H9 (cell line): Measurements from ENCODE around the gene BMPR1A. TPM values are rescaled to one million over a fixed set of nuclear protein-coding genes. Genes with fewer than 3 reads are reported as not detected.

Experiments
- DNase-seq: peaks from one replicate; pipeline ENCODE4 v3.0.0-alpha.2; 2017
- H2AFZ ChIP-seq: one replicate; pipeline ENCODE4 v1.6.1; 2013; ENCODE audit warnings: mild to moderate bottlenecking, low read length, control low read depth, moderate library complexity
- H2AK5ac ChIP-seq: 2 replicates; pipeline ENCODE4 v1.6.1; 2013; ENCODE audit warnings: low read length, control low read depth, mixed read lengths; ENCODE audit not compliant: insufficient read length
- H2BK120ac ChIP-seq: one replicate; pipeline ENCODE4 v1.6.1; 2013; ENCODE audit warnings: low read depth, mild to moderate bottlenecking, low read length, control low read depth, inconsistent platforms; ENCODE audit not compliant: poor library complexity, severe bottlenecking
- H2BK12ac ChIP-seq: 2 replicates; pipeline ENCODE4 v1.6.1; 2013; ENCODE audit warnings: low read length, control low read depth, mixed read lengths, low read depth; ENCODE audit not compliant: insufficient read length
- H2BK15ac ChIP-seq: 2 replicates; pipeline ENCODE4 v1.6.1; 2013; ENCODE audit warnings: low read depth, low read length, control low read depth
- H2BK20ac ChIP-seq: one replicate; pipeline ENCODE4 v1.6.1; 2013; ENCODE audit warnings: low read depth, mild to moderate bottlenecking, low read length, control low read depth, inconsistent platforms; ENCODE audit not compliant: poor library complexity, severe bottlenecking
- H2BK5ac ChIP-seq: 2 replicates; pipeline ENCODE4 v1.6.1; 2013; ENCODE audit warnings: low read length, control low read depth, mixed read lengths; ENCODE audit not compliant: insufficient read length
- H3K14ac ChIP-seq: 2 replicates; pipeline ENCODE4 v1.6.1; 2013; ENCODE audit warnings: low read length, control low read depth; ENCODE audit not compliant: insufficient read depth
- H3K18ac ChIP-seq: 2 replicates; pipeline ENCODE4 v1.6.1; 2013; ENCODE audit warnings: low read depth, mild to moderate bottlenecking, mixed read lengths, low read length, control low read depth; ENCODE audit not compliant: insufficient read length
- H3K23ac ChIP-seq: 2 replicates; pipeline ENCODE4 v1.6.1; 2013; ENCODE audit warnings: low read length, control low read depth, mixed read lengths, low read depth; ENCODE audit not compliant: insufficient read length
- H3K23me2 ChIP-seq: 2 replicates; pipeline ENCODE4 v1.6.1; 2013; ENCODE audit warnings: low read depth, mild to moderate bottlenecking, mixed read lengths, low read length, control low read depth; ENCODE audit not compliant: insufficient read length, poor library complexity, severe bottlenecking
- H3K27ac ChIP-seq: 2 replicates; pipeline ENCODE4 v1.5.1; 2013; ENCODE audit warnings: low read length, control low read depth, mixed read lengths, low read depth; ENCODE audit not compliant: insufficient read length
- H3K27me3 ChIP-seq: 2 replicates; pipeline ENCODE4 v1.6.1; 2013; ENCODE audit warnings: low read length, control low read depth, inconsistent platforms; ENCODE audit not compliant: insufficient read depth
- H3K4ac ChIP-seq: 2 replicates; pipeline ENCODE4 v1.6.1; 2013; ENCODE audit warnings: low read depth, mild to moderate bottlenecking, control low read depth, inconsistent platforms, low read length, moderate library complexity
- H3K4me1 ChIP-seq: 2 replicates; pipeline ENCODE4 v1.6.1; 2013; ENCODE audit warnings: low read length, control low read depth, inconsistent platforms; ENCODE audit not compliant: insufficient read depth
- H3K4me2 ChIP-seq: 2 replicates; pipeline ENCODE4 v1.6.1; 2013; ENCODE audit warnings: low read length, control low read depth, mixed read lengths; ENCODE audit not compliant: insufficient read length, insufficient read depth
- H3K56ac ChIP-seq: 2 replicates; pipeline ENCODE4 v1.6.1; 2013; ENCODE audit warnings: low read depth, mild to moderate bottlenecking, mixed read lengths, low read length, control low read depth; ENCODE audit not compliant: insufficient read length
- H3K79me1 ChIP-seq: 2 replicates; pipeline ENCODE4 v1.6.1; 2013; ENCODE audit warnings: low read depth, mild to moderate bottlenecking, moderate library complexity, low read length, control low read depth, inconsistent platforms; ENCODE audit not compliant: insufficient read depth, poor library complexity, severe bottlenecking
- H3K79me2 ChIP-seq: 2 replicates; pipeline ENCODE4 v1.6.1; 2013; ENCODE audit warnings: low read length, control low read depth, inconsistent platforms; ENCODE audit not compliant: insufficient read depth
- H3K9ac ChIP-seq: 2 replicates; pipeline ENCODE4 v1.6.1; 2013; ENCODE audit warnings: low read length, control low read depth, mixed read lengths; ENCODE audit not compliant: insufficient read length; ENCODE audit errors: extremely low read depth
- H3K9me3 ChIP-seq: one replicate; pipeline ENCODE4 v1.6.1; 2013; ENCODE audit warnings: low read depth, low read length, inconsistent platforms; ENCODE audit not compliant: control insufficient read depth
- H3T11ph ChIP-seq: one replicate; pipeline ENCODE4 v1.6.1; 2013; ENCODE audit warnings: mild to moderate bottlenecking, low read length, control low read depth, inconsistent platforms
- H4K20me1 ChIP-seq: one replicate; pipeline ENCODE4 v1.6.1; 2013; ENCODE audit not compliant: control insufficient read depth, insufficient read length, insufficient read depth
- H4K5ac ChIP-seq: 2 replicates; pipeline ENCODE4 v1.6.1; 2013; ENCODE audit warnings: low read depth, mild to moderate bottlenecking, mixed read lengths, low read length, control low read depth; ENCODE audit not compliant: insufficient read length
- H4K8ac ChIP-seq: replicated peaks from 2 replicates; pipeline ENCODE4 v1.6.1; 2013; ENCODE audit warnings: low read length, control low read depth, mixed read lengths, low read depth; ENCODE audit not compliant: insufficient read length
- H4K91ac ChIP-seq: 2 replicates; pipeline ENCODE4 v1.6.1; 2013; ENCODE audit warnings: low read depth, mild to moderate bottlenecking, moderate library complexity, mixed read lengths, low read length, control low read depth; ENCODE audit not compliant: insufficient read length
- H3K27ac Mint-ChIP-seq, 3 experiments: 2 replicates in 2 of 3; 3 replicates in 1 of 3; pipeline ENCODE4 v1.8.0; 2020 to 2021; ENCODE audit warnings: mixed read lengths in 3 of 3, mild to moderate bottlenecking in 1 of 3, moderate library complexity in 1 of 3
- H3K27me3 Mint-ChIP-seq: 2 replicates; pipeline ENCODE4 v1.8.0; 2021; ENCODE audit warnings: low read depth, mild to moderate bottlenecking, moderate library complexity, mixed read lengths
- H3K36me3 Mint-ChIP-seq, 3 experiments: 2 replicates in 2 of 3; 3 replicates in 1 of 3; pipeline ENCODE4 v1.8.0; 2020 to 2021; ENCODE audit warnings: low read depth in 3 of 3, mixed read lengths in 3 of 3; ENCODE audit not compliant: insufficient read depth in 1 of 3
- H3K4me1 Mint-ChIP-seq, 2 experiments: 2 replicates each; pipeline ENCODE4 v1.8.0; 2020; ENCODE audit warnings: mixed read lengths in 2 of 2
- H3K4me3 Mint-ChIP-seq, 2 experiments: 2 replicates in 1 of 2; 3 replicates in 1 of 2; pipeline ENCODE4 v1.8.0; 2020 to 2021; ENCODE audit warnings: mild to moderate bottlenecking in 2 of 2, mixed read lengths in 2 of 2, moderate library complexity in 1 of 2
- H3K9me3 Mint-ChIP-seq, 2 experiments: 2 replicates in 1 of 2; 3 replicates in 1 of 2; pipeline ENCODE4 v1.8.0; 2020; ENCODE audit warnings: mild to moderate bottlenecking in 2 of 2, mixed read lengths in 2 of 2, moderate library complexity in 1 of 2
- CTCF ChIP-seq: fragments of 200-600 bp; sonication (generic); conservative IDR thresholded peaks from 3 replicates; pipeline ENCODE4 v1.8.0; 2021; ENCODE audit warnings: antibody characterized with exemption, mild to moderate bottlenecking
- WGBS: extraction: QIAGEN DNeasy Blood & Tissue Kit; methylation state at CpG from one replicate; pipeline ENCODE4 v1.1.7; 2013; ENCODE audit warnings: missing lambda C conversion rate, low lambda C conversion rate, mixed read lengths; ENCODE audit not compliant: insufficient read length; ENCODE audit errors: extremely low coverage; 5-methylcytosine and 5-hydroxymethylcytosine counted together
- total RNA-seq: library from RNA; stranded (reverse); gene quantifications from 2 replicates; pipeline ENCODE4 v1.2.1, GENCODE V29; 2021

Gene BMPR1A
- total RNA-seq, 1 experiment from 2014 or later: 138 TPM

GRCh38 chr10:86775870-86776180 is 19.4 kb downstream of the BMPR1A start:
- Histone ChIP-seq H3K14ac (no peak overlapping the region), H2BK15ac (no peak overlapping the region), H2BK20ac (no peak overlapping the region), H2BK120ac (no peak overlapping the region), H3K56ac (no peak overlapping the region), H4K91ac (no peak overlapping the region), H4K5ac (no peak overlapping the region), H3K27me3 (no peaks in the 10 kb centered on the region), H3K18ac (no peak overlapping the region), H3K4me2 (no peak overlapping the region), H4K8ac (no peak overlapping the region), H3K27ac (no peak overlapping the region), H2AFZ (no peak overlapping the region), H2BK12ac (no peak overlapping the region), H2AK5ac (no peak overlapping the region), H3K23ac (no peak overlapping the region), H3K9ac (no peak overlapping the region), H3K23me2 (no peaks in the 10 kb centered on the region), H3K4ac (no peak overlapping the region), H4K20me1 (no peaks in the 10 kb centered on the region), H3K9me3 (no peaks in the 10 kb centered on the region), H3K4me1 (peaks cover 2% of the 10 kb centered on the region; the same call in 1 of the 2 replicates), H2BK5ac (no peak overlapping the region), H3K79me2 (peaks cover 58% of the 10 kb centered on the region), H3K79me1 (peaks cover 3% of the 10 kb centered on the region), H3T11ph (no peak overlapping the region)
- no peak for TF ChIP-seq CTCF
- Mint-ChIP-seq H3K4me3 (no peak overlapping the region), H3K9me3 (no peaks in the 10 kb centered on the region), H3K27me3 (no peaks in the 10 kb centered on the region), H3K27ac (peak overlapping the region in 2 of 3 experiments; percentile 1 to 67; a peak in 4 of 7 replicates), H3K4me1 (peaks cover 21 to 23% of the 10 kb centered on the region in 2 experiments), H3K36me3 (peaks cover 6 to 22% (median 16%) of the 10 kb centered on the region in 3 experiments; a peak in 6 of 7 replicates)
- WGBS: no CpG with 5 or more reads among the region's 3 CpGs
- DNase-seq: no peak
